A549 treated with CORT108297 at 1 μM for 4 hours (cell line): ENCODE data around the gene CRLF1. TPM values are rescaled to one million over a fixed set of nuclear protein-coding genes. Genes with fewer than 3 reads are reported as not detected.

ENCODE experiments used
- total RNA-seq: library from RNA; stranded (reverse); fragments of 200-300 nt; extraction: Qiagen RNA extraction; gene quantifications from 5 replicates; pipeline ENCODE4 v1.2.3, GENCODE V29; 2022

Gene CRLF1, protein sequence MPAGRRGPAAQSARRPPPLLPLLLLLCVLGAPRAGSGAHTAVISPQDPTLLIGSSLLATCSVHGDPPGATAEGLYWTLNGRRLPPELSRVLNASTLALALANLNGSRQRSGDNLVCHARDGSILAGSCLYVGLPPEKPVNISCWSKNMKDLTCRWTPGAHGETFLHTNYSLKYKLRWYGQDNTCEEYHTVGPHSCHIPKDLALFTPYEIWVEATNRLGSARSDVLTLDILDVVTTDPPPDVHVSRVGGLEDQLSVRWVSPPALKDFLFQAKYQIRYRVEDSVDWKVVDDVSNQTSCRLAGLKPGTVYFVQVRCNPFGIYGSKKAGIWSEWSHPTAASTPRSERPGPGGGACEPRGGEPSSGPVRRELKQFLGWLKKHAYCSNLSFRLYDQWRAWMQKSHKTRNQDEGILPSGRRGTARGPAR
- total RNA-seq: 2.5 to 6.0 TPM (median 4.5 TPM) in 5 replicates

DNA sequence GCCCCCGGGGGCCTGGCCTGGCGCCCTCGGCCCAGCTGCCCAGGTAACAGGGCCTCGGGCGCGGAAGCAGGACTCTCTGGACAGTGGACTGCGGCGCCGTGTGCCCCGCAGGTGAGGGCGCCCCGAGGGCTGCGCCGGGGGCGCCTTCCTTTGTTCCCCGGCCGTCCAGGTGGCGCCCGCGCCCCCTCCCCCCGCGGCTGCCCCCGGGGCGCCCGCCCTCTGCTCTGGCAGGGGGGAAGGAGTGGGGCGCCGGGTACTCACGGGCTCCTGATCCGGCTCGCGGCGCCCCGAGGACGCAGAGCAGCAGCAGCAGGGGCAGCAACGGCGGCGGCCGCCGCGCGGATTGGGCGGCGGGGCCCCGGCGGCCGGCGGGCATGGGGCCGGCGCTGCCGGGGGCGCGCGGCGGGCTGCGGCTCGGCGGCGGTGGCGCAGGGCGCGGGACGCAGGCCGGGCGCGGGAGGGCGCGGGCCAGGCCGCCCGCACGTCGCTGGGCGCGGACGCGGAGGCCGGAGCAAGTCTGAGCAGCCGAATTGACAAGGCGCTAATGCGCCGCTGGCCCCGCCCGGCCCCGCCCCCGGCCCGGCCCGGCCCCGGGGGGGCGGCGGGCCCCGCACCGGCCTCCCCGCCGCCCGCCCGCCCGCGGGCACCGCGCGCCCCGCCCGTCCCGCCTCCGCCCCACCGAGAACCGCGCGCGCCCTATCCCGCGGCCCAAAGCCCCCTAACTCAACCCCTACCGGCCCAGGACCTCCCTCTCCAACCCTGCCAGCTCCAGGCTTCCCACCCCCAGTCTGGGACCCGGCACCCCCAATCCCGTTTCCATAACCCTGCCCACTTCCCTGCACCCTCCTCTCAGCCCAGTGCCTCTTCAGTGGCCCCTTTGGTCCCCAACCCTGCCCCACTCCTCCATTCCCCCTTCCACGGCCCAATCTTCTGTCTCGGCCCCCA lies at the start of gene CRLF1:
Gene CRLF1 (minus strand): TSS at position 519 of the 945 bp plus-strand sequence. CDS start 143 bp downstream, at position 376.

DNA sequence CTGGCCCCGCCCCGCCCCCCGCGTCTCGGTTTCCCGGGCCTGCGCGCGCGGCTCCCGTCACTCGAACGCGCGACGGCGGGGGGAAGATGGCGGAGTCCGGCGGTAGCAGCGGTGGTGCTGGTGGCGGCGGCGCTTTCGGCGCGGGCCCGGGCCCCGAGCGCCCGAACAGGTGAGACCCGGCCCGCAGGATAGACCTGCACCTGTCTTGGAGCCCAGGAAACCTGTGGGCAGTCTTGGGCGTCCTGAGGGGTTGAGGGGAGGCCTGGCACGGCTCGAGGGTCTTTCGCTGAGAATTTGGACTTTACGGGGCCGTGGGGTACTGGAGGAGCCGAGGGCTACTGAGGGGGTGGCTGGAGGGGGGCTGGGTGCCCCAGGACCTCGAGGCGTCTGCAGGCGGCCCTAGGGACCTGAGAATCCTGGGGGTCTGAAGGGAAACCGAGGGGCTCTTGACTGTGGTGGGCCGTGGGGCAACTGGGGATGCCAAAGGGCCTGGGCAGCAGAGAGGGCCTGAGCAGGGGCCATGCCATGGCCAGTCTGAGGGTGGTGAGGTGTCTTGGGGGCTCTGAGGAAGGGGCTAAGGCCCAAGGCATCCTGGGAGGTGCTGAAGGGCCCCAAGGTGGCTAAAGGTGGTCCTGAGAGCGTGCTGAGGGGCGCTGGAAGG lies 30.5 kb upstream of the CRLF1 start, which contains the start of gene KLHL26:
Gene KLHL26 (plus strand): TSS at position 60 of the 661 bp plus-strand sequence. CDS start 27 bp downstream, at position 87.

DNA sequence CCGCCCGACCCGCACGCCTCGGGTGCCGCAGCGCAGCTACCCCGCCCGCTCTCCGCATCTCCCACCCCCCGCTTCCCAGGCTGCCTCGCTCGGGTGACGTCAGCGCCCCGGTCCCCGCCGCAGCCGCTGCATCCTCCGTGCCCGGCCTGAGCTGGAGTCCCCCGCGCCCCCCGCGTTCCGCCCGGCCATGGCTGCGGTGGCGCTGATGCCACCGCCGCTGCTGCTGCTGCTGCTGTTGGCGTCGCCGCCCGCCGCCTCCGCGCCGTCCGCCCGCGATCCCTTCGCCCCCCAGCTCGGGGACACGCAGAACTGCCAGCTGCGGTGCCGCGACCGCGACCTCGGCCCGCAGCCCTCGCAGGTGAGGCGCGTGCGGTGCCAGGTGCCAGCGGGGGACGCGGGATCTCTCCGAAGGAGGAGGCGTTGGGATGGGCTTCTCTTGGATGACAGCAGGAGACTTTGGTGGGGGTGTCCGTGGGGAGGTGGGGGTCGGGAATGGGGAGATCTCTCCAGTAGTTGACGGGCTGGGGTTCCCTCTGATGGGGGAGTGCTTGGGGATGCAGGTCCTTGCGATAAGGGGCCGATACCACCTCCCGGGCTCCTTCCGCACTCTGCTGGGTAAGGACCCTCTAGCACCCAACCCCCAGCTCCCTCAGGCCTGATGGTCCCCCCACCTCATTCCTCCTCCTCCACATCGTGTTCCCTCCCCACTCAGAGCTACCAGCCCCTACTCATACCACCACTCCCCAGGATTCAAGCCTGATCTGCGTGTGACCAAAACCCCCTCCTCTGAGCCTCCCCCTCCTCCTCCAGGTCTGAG lies 6.4 kb upstream of the CRLF1 start, which contains the start of gene TMEM59L:
Gene TMEM59L (plus strand): TSS at position 99 of the 817 bp plus-strand sequence. CDS start 89 bp downstream, at position 188.

DNA sequence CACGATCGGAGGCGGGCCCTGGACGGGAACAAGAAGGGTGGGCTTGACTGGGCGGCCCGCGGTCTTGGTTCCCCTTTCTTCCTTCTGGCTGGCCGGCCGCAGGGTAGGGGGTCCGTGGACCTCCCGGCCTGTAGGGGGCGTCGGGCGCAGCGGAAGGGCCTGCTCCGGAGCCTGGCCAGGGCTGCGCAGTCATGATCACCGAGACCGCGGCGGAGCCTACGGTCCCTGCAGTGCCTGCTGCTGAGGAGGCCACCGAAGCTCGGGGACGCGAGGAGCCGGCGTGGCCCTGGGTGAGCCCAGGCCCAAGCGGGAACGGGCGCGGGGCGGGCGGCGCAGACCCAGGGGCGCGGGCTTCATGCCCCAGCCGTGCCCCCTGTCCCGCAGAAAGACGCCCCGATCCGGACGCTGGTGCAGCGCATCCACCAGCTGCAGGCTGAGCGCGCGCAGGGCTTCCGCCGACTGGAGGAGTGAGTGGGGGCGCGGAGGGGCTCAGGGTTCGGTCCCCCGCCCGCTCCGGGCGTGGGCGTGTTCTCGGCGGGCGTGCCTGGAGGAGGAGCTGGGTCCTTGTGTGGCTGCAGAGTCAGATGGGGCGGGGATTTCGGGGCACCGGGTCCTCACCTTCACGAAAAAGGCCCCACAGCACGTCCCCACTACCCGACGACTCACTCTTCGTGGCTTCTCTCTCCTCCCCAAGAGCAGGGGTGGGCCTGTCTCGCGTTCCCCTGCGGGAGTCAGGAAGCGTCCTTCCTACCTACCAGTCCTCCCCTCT lies 17.8 kb downstream of the CRLF1 start, which contains the start of gene REX1BD:
Gene REX1BD (plus strand): TSS at position 188 of the 769 bp plus-strand sequence. CDS start 4 bp downstream, at position 192.

DNA sequence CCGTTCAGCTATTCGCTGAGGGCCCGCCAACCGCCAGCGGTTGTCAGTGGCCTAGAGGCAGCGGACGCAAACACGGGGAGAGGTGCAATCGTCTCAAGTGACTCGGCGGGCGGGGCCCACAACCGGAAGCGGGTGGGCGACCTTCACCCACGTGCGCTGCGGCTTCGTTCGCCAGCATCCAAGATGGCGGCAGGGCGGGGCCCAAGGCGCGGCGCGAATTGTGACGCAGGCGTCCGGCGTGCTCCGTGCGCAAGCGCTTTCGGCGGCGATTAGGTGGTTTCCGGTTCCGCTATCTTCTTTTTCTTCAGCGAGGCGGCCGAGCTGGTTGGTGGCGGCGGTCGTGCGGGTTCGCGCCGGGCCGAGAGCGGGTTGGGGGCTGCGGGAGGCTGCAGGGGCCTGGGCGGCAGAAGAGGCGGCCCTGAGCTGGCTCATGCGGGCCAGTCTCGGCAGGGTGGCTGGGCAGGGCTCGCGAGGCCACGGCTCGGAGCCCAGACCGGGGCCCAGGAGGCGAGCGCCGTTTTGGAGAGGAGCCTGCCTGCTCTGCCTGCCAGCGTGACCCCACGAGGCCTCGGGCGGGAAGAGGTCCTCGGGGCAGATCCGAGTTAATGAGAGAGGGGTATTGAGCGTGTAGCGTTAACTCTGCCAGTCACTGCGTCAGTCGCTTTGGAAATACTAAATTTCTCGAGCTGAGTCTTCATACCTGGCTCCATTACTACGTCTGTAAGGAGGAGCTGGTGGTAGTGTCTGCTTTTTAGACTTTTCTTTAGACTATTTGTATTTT lies 34.8 kb downstream of the CRLF1 start, which contains the start of gene UBA52:
Gene UBA52 (plus strand): TSS at position 294 of the 781 bp plus-strand sequence. CDS start 1,444 bp downstream, outside the sequence.

DNA sequence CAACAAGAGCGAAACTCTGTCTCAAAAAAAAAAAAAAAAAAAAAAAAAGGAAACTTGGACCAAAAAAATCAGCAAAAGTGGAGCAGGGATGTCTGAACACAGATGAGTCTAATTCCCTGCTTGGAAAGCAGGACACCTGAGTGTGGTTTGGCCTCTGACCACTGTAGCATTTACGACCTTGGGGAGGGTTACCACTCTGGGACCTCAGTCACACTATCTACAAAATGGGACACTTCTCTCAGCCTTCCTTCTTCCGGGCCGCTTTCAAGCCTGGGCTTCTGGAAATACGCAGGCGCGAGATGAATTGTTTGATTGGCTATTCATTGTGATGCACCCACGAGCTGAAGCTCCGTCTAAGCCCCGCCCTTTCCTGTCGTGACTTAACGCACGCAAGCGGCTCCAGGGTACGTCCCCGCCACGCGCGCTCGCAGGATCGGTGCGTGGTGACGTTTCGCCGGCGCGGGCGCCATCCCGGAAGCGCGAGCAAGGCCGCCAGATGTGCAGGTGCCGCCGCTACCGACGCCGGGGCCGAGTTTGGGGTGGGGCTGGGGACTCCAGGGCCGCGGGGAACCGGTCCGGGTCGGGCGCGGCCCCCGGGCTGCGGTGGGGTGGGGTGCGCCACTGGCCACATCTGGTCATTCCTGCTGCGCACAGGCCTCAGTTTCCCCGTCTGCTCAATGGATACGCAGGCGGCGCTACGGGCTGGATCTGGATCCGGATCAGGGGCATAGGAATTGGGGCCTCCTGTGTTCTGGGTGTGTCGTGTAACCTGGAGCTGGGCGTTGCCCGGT lies 49.0 kb downstream of the CRLF1 start, which contains the start of gene KXD1:
Gene KXD1 (plus strand): TSS at position 460 of the 791 bp plus-strand sequence. CDS start 4,187 bp downstream, outside the sequence.

Other genes with a start within 250 kb of the CRLF1 start
- gene GDF15, start 220.6 kb downstream of the CRLF1 start, total RNA-seq: 26.2 to 63.2 TPM (median 48.3 TPM) in 5 replicates
- gene LRRC25, start 209.2 kb downstream of the CRLF1 start, total RNA-seq: not detected in 5 replicates
- gene SSBP4, start 187.4 kb downstream of the CRLF1 start, total RNA-seq: 40.6 to 63.0 TPM (median 53.8 TPM) in 5 replicates
- 25.9 to 47.4 TPM (median 43.7 TPM) in 5 replicates for gene ISYNA1, start 168.7 kb downstream of the CRLF1 start, total RNA-seq
- gene ELL, start 84.7 kb downstream of the CRLF1 start, total RNA-seq: 3.5 to 5.9 TPM (median 5.1 TPM) in 5 replicates
- gene FKBP8, start 63.2 kb downstream of the CRLF1 start, total RNA-seq: 116 to 162 TPM (median 158 TPM) in 5 replicates
- gene KXD1, start 48.9 kb downstream of the CRLF1 start, total RNA-seq: 84.8 to 109 TPM (median 104 TPM) in 5 replicates
- gene UBA52, start 34.9 kb downstream of the CRLF1 start, total RNA-seq: 1,020 to 1,245 TPM (median 1,197 TPM) in 5 replicates
- gene REX1BD, start 18.0 kb downstream of the CRLF1 start, total RNA-seq: 36.5 to 63.0 TPM (median 58.2 TPM) in 5 replicates
- 3.9 to 6.7 TPM (median 5.9 TPM) in 5 replicates for gene TMEM59L, start 6.1 kb upstream of the CRLF1 start, total RNA-seq
- 2.2 to 4.2 TPM (median 3.3 TPM) in 5 replicates for gene KLHL26, start 30.2 kb upstream of the CRLF1 start, total RNA-seq
- gene CRTC1, start 76.9 kb upstream of the CRLF1 start, total RNA-seq: 3.4 to 5.5 TPM (median 4.2 TPM) in 5 replicates
- gene COMP, start 184.5 kb upstream of the CRLF1 start, total RNA-seq: 0.04 to 0.06 TPM (median 0.05 TPM) in 4 of 5 replicates, not detected in the other
- 33.1 to 46.1 TPM (median 41.4 TPM) in 5 replicates for gene UPF1, start 225.2 kb upstream of the CRLF1 start, total RNA-seq